WERI-Rb-1 (cell line): Measurements from ENCODE around the gene ENDOG.

Experiments
- DNase-seq: peaks from one replicate; pipeline ENCODE4 v3.0.0-alpha.2; 2020
- H3K27ac ChIP-seq: fragments of 250-450 bp; sonication (Bioruptor Pico); 2 replicates; pipeline ENCODE4 v1.5.1; 2020; ENCODE audit warnings: mild to moderate bottlenecking, moderate library complexity
- H3K27me3 ChIP-seq: fragments of 250-450 bp; sonication (Bioruptor Pico); 2 replicates; pipeline ENCODE4 v1.5.1; 2021; ENCODE audit warnings: mild to moderate bottlenecking, low read depth, moderate library complexity; ENCODE audit not compliant: insufficient read depth, severe bottlenecking
- H3K36me3 ChIP-seq: fragments of 250-450 bp; sonication (Bioruptor Pico); 2 replicates; pipeline ENCODE4 v1.5.1; 2020; ENCODE audit warnings: mild to moderate bottlenecking, moderate library complexity
- H3K4me3 ChIP-seq: 2 replicates; pipeline ENCODE4 v1.5.1; 2011; ENCODE audit warnings: low read depth, mild to moderate bottlenecking, control low read depth, low read length
- H3K9me3 ChIP-seq: fragments of 250-450 bp; sonication (Bioruptor Pico); 2 replicates; pipeline ENCODE4 v1.5.1; 2021; ENCODE audit warnings: mild to moderate bottlenecking, moderate library complexity; ENCODE audit not compliant: severe bottlenecking
- TF ChIP-seq, protein P1 (sequence below): IDR thresholded peaks from 2 replicates; pipeline ENCODE4 v1.5.1; 2011; ENCODE audit warnings: low read depth, mild to moderate bottlenecking, control low read depth, inconsistent platforms, low read length

Gene ENDOG

DNA sequence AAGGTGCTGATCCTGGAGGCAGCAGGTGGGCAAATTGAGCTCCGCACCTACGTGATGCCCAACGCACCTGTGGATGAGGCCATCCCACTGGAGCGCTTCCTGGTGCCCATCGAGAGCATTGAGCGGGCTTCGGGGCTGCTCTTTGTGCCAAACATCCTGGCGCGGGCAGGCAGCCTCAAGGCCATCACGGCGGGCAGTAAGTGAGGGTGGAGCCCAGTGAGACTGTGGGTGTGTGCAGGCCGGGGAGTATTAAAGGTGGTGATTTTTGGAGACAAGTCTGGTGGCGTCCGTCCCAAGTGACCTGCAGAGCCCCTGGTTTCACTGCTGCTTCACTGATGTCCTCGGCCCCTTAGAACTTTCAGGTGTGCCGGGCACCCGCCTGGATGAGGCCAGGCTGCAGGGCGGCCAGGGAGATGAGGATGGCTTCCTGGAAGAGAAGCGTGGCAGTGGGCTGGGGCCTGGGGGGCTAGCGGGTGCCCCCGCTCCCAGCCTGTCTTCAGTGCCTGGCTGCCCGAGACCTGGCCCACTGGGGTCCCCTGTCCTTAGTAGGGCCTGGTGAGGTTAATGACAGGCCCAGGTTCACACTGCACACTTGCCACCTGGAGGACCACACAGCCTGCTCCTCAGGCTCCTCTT, 4.2 kb downstream of the ENDOG start:
- Histone ChIP-seq H3K9me3 (no peaks in the 10 kb centered on the region), H3K27ac (no peak overlapping the region), H3K27me3 (no peaks in the 10 kb centered on the region), H3K4me3 (no peak overlapping the region), H3K36me3 (peaks cover 72% of the 10 kb centered on the region)
- TF ChIP-seq, protein P1, sequence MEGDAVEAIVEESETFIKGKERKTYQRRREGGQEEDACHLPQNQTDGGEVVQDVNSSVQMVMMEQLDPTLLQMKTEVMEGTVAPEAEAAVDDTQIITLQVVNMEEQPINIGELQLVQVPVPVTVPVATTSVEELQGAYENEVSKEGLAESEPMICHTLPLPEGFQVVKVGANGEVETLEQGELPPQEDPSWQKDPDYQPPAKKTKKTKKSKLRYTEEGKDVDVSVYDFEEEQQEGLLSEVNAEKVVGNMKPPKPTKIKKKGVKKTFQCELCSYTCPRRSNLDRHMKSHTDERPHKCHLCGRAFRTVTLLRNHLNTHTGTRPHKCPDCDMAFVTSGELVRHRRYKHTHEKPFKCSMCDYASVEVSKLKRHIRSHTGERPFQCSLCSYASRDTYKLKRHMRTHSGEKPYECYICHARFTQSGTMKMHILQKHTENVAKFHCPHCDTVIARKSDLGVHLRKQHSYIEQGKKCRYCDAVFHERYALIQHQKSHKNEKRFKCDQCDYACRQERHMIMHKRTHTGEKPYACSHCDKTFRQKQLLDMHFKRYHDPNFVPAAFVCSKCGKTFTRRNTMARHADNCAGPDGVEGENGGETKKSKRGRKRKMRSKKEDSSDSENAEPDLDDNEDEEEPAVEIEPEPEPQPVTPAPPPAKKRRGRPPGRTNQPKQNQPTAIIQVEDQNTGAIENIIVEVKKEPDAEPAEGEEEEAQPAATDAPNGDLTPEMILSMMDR = no peak
- no peak for DNase-seq

DNA sequence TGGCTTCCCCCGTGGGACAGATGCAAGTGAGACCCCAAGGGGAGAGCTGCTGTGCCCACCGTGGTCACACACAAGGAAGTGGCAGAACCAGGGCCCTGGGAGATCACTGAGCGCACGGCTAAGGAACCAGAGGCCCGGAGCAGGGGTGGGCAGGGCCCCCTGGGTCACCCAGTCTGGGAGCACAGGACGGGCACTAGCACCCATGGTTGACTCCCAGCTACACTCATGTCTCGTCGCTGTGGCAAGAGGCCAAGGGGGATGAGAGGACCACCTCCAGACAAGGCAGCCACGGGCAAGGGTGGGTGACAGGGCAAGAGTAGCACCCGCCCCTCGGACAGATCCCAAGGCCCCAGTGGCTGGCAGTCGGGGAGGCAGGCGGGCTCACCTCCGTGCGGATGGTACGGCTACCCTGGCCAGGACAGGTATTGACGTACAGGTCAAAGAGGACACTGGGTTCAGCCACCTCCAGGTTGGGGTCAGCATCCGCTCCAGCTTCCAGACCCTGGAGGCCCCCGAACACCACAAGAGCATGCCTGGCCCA, 5.1 kb downstream of the ENDOG start:
- no peaks in the 10 kb centered on the region for H3K9me3 ChIP-seq
- no peak for DNase-seq
- H3K4me3 ChIP-seq = no peak overlapping the region
- TF ChIP-seq, protein P1 = no peak
- no peak overlapping the region for H3K27ac ChIP-seq
- no peaks in the 10 kb centered on the region for H3K27me3 ChIP-seq
- H3K36me3 ChIP-seq = peaks cover 80% of the 10 kb centered on the region

DNA sequence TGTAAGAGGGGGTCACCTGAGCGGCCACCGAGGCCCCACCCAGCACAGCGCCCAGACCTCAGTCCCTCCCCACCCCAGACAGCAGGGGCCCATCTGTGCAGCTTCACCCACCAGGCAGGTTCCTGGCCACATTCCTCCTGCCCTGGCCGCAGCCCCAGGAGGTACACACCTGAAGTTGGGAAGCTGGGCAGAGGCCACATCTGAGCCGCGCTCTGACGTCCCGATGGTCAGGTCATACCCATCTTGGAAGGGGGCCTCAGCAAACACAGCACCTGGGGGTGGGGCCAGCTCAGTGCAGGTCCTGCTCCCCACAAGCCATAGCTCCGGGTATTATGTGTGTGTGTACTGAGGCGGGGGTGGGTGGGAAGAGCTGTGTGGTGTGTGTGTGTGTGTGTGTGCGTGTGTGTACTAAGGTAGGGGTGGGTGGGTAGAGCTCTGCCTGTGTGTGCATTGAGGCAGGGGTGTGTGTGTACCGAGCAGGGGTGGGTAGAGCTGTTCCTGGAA, 5.7 kb downstream of the ENDOG start:
- H3K27me3 ChIP-seq = no peaks in the 10 kb centered on the region
- H3K36me3 ChIP-seq = peaks cover 82% of the 10 kb centered on the region
- no peak overlapping the region for H3K27ac ChIP-seq
- H3K4me3 ChIP-seq = no peak overlapping the region
- no peak for DNase-seq
- H3K9me3 ChIP-seq = no peaks in the 10 kb centered on the region
- TF ChIP-seq, protein P1 = no peak

DNA sequence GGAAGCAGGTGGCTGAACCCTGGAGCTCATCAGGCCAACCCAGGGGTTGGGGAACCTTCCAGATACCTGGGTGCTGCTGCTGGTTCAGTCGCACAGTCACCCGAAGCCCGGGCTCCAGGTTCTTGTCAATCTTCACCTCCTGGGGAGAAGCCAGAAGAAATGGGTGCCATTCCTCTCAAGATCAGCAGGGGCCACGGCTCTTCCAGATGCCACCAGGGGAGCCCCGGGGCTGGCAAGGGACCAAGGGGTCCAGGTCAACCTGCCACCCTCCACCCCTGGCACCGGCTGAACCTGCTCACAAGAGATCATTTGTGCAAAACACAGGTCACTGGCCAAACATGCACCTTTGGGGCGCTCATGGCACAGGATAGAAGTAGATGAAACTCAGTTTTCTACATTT, 6.6 kb downstream of the ENDOG start:
- Histone ChIP-seq H3K4me3 (no peak overlapping the region), H3K36me3 (peaks cover 82% of the 10 kb centered on the region), H3K9me3 (no peaks in the 10 kb centered on the region), H3K27me3 (no peaks in the 10 kb centered on the region), H3K27ac (no peak overlapping the region)
- no peak for DNase-seq
- TF ChIP-seq, protein P1 = no peak

DNA sequence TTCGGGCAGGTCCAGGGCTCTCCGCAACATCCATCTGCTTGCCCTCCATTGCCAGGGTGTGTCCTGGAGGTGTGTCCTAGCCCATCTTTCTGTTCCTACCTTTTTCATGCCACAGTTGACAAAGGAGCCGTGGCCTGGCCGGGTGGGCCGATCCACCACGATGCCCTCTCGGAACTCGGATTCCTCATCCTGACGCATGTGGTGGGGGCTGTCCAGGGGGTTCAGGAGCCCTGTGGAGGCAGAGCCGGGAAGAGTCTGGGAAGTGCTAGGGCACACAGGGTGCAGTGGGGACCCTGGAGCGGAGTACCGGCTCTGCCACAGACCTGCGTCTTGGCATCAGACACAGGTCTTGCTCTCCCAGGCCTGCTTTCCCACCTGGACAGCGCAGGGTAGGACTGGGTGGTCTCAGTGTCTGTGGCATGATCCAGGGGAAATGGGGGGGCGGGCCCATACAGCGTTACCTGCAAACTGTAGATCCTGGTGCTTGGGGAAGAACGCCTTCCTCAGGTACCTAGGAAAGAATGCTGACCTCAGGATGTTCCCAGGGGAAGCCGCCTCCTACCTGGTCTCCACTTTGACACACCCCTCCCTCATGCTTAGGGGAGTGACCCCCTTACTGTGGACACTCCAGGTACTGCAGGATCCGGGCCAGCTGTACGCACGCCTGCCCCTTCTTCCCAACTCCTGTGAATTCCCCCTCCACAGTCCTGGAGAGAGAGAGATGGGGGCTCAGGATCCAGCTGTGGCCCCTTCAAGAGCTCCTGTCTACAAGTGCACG, 7.8 kb downstream of the ENDOG start:
- DNase-seq = peak; percentile 63
- no peaks in the 10 kb centered on the region for H3K9me3 ChIP-seq
- H3K27ac ChIP-seq = no peak overlapping the region
- no peak overlapping the region for H3K4me3 ChIP-seq
- H3K27me3 ChIP-seq = no peaks in the 10 kb centered on the region
- TF ChIP-seq, protein P1 = peak; percentile 47
- peaks cover 71% of the 10 kb centered on the region for H3K36me3 ChIP-seq
